Ectodermal cell (in vitro differentiated cells): ENCODE data around the gene MTREX.

Experiments used
- H3K27ac ChIP-seq: 2 replicates; pipeline ENCODE4 v1.7.0; 2013; ENCODE audit warnings: mild to moderate bottlenecking, low read depth, low read length; ENCODE audit not compliant: insufficient read depth, poor library complexity, severe bottlenecking
- H3K27me3 ChIP-seq: 2 replicates; pipeline ENCODE4 v1.7.0; 2013; ENCODE audit warnings: mild to moderate bottlenecking, low read length; ENCODE audit not compliant: insufficient read depth, control insufficient read depth, poor library complexity, severe bottlenecking
- H3K36me3 ChIP-seq: one replicate; pipeline ENCODE4 v1.7.0; 2013; ENCODE audit warnings: low read length; ENCODE audit not compliant: control insufficient read depth, insufficient read depth
- H3K4me1 ChIP-seq: one replicate; pipeline ENCODE4 v1.7.0; 2013; ENCODE audit warnings: low read length; ENCODE audit not compliant: control insufficient read depth, insufficient read depth
- H3K4me3 ChIP-seq: 2 replicates; pipeline ENCODE4 v1.7.0; 2013; ENCODE audit warnings: low read depth, low read length, control low read depth; ENCODE audit not compliant: insufficient read depth
- H3K9me3 ChIP-seq: 2 replicates; pipeline ENCODE4 v1.7.0; 2013; ENCODE audit warnings: mild to moderate bottlenecking, low read length, moderate library complexity; ENCODE audit not compliant: control insufficient read depth
- WGBS, 2 experiments: methylation state at CpG; one replicate each; pipeline ENCODE4 v1.1.7; 2013; ENCODE audit warnings: missing lambda C conversion rate in 2 of 2; 5-methylcytosine and 5-hydroxymethylcytosine counted together

Gene MTREX

GRCh38 chr5:55392669-55393068 lies 84.9 kb downstream of the MTREX start:
- Histone ChIP-seq H3K27ac (no peak overlapping the region), H3K4me1 (no peaks in the 10 kb centered on the region), H3K27me3 (no peaks in the 10 kb centered on the region), H3K36me3 (peaks cover 25% of the 10 kb centered on the region), H3K9me3 (peaks cover 3% of the 10 kb centered on the region), H3K4me3 (no peak overlapping the region)
- WGBS, 2 experiments = 89 to 93% methylated on average over 1 of the region's 1 CpG

DNA sequence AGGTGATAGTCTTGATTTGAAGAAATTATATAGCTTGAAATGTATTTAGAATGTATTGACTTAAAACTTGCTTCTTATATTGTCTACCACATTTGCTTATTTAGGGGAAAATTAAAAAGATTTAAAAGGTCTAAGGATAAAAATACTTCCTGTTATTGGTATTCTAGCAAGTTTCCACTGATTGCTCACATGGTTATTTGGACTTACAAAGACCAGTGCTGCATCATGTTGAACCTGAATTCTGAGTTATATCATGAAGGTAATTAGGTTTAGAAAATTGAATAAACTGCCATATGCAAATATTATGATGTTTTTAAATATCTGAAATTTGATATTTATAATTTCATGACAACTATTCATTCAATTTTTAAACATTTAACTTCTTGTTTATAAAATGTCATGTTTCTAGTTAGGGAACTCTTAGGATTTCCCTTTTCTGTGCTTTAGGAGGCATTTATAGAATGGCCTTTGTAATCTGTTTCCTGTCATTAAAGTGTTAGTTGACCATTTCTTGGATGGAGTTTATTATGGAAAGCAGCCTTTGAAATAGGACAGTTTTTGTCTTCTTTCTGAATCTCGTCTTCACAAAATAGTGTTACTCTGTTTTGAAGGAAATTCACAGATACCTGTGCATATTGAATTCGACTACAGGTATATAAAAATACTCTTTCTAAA lies 85.8 kb downstream of the MTREX start:
- Histone ChIP-seq H3K36me3 (peaks cover 25% of the 10 kb centered on the region), H3K4me1 (no peaks in the 10 kb centered on the region), H3K9me3 (peaks cover 3% of the 10 kb centered on the region), H3K27me3 (no peaks in the 10 kb centered on the region), H3K4me3 (no peak overlapping the region), H3K27ac (no peak overlapping the region)
- WGBS, 2 experiments = no CpG with 5 or more reads among the region's 2 CpGs

DNA sequence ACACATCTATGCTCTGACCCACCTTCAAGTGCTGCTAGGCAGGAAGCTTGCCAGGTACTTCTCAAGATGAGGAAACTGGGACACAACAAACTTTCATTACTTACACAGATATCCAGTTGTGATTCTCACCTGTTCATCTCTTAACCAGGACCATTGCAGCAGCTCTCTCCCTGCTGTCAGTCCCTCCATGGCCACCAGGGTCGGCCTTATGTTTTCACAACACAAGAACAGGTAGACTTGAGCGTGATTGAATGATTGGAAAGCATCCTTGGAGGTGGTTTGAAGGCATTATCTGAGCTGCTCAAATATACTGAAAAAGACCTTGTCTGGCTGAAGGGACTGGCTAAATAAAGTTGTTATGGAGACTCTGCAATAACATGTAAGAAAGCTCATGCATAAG lies 94.4 kb downstream of the MTREX start:
- no peak overlapping the region for H3K27ac ChIP-seq
- no peak overlapping the region for H3K4me3 ChIP-seq
- H3K27me3 ChIP-seq = no peaks in the 10 kb centered on the region
- H3K9me3 ChIP-seq = no peaks in the 10 kb centered on the region
- H3K4me1 ChIP-seq = no peaks in the 10 kb centered on the region
- WGBS, 2 experiments = 50% methylated on average over 2 of the region's 2 CpGs
- H3K36me3 ChIP-seq = peaks cover 15% of the 10 kb centered on the region

DNA sequence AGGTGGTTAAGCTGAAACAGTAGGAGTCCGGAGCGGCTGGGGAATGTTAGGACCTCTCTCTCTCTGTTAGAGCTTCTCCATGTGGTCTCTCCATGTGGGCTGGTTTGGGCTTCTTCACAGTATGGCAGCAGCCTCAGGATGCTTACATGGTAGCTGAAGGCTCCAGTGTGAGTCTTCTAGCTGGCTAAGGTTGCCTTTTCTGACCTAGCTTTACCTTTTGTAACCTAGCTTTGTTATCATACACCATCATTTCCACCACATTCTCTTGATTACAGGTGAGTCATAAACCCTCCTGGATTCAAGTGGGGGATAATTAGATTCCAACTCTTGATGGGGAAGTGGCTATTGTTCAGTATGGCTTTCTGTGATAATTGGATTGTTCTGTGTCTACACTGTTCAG lies 98.5 kb downstream of the MTREX start:
- Histone ChIP-seq H3K4me1 (no peaks in the 10 kb centered on the region), H3K27me3 (no peaks in the 10 kb centered on the region), H3K4me3 (no peak overlapping the region), H3K9me3 (no peaks in the 10 kb centered on the region), H3K27ac (no peak overlapping the region), H3K36me3 (peaks cover 13% of the 10 kb centered on the region)
- WGBS, 2 experiments = 85 to 89% methylated on average over 2 of the region's 2 CpGs

DNA sequence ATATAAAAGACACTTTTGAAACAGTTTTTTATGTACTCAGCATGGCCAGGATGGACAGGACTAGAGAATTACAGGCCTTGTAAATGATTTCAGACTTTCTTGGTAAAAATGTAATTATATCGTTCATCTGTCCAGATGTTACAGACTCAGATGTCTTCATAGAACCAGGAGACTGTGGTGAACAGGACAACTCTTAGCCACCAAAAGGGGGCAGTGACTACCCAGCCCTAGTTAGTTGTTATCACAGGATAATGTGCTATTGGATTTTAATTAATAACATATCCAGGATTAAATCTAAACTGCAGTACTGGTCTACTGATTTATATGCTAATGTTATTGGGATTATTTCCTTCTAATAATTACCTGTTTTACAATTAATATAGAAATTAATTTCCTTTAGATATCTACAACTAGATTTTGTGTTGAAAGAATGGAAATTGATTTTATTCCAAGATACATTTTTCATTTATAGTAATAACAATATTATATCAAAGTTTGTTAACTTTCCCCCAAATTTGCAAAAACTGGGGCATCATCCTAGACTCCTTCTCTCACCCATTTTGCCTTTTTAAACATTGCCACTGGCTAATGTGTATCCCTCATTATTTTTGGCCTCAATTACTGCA lies 99.4 kb downstream of the MTREX start:
- H3K4me3 ChIP-seq = no peak overlapping the region
- no peaks in the 10 kb centered on the region for H3K4me1 ChIP-seq
- no peaks in the 10 kb centered on the region for H3K9me3 ChIP-seq
- H3K27me3 ChIP-seq = no peaks in the 10 kb centered on the region
- H3K27ac ChIP-seq = no peak overlapping the region
- WGBS, 2 experiments = 91 to 93% methylated on average over 1 of the region's 1 CpG
- peaks cover 8% of the 10 kb centered on the region for H3K36me3 ChIP-seq

- Histone ChIP-seq H3K4me1 (no peaks in the 10 kb centered on the region), H3K9me3 (no peaks in the 10 kb centered on the region), H3K36me3 (peaks cover 5% of the 10 kb centered on the region), H3K27ac (no peak overlapping the region), H3K4me3 (no peak overlapping the region), H3K27me3 (no peaks in the 10 kb centered on the region)
- 92 to 94% methylated on average over 3 of the region's 3 CpGs for WGBS, 2 experiments
These were observed 100.2 kb downstream of the MTREX start for GRCh38 chr5:55407984-55408383.

- H3K4me1 ChIP-seq = no peaks in the 10 kb centered on the region
- 100% methylated on average over 1 of the region's 1 CpG for WGBS, 2 experiments
- H3K27ac ChIP-seq = no peak overlapping the region
- peaks cover 5% of the 10 kb centered on the region for H3K36me3 ChIP-seq
- no peaks in the 10 kb centered on the region for H3K27me3 ChIP-seq
- H3K9me3 ChIP-seq = no peaks in the 10 kb centered on the region
- H3K4me3 ChIP-seq = no peak overlapping the region
These were observed 102.0 kb downstream of the MTREX start for GRCh38 chr5:55409775-55410174.

DNA sequence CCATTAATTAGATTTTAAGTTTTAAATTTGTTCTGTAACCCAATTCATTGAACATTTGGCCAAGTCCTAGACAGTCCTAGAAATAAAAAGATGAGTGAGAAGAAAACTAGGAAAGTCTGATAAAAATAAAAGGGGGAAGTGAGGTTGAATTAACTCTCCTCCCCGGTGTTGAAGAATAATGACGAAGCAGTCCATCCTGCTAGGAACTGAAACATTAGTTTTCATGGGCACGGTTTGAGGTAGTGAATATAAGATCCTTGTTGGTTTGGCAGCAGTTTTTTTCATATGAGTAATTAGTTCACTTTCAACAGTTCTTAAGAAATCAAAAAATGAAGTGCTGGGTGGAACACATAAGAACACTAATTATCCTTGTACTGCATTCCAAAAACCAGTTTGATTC lies 103.1 kb downstream of the MTREX start:
- Histone ChIP-seq H3K9me3 (no peaks in the 10 kb centered on the region), H3K36me3 (peaks cover 5% of the 10 kb centered on the region)
- whole genome bisulfite sequencing, 2 experiments = 94 to 98% methylated on average over 3 of the region's 3 CpGs

GRCh38 chr5:55411876-55412275 lies 104.1 kb downstream of the MTREX start:
- no peak overlapping the region for H3K27ac ChIP-seq
- no peaks in the 10 kb centered on the region for H3K27me3 ChIP-seq
- H3K4me1 ChIP-seq = no peaks in the 10 kb centered on the region
- H3K4me3 ChIP-seq = no peak overlapping the region
- no peaks in the 10 kb centered on the region for H3K36me3 ChIP-seq
- H3K9me3 ChIP-seq = no peaks in the 10 kb centered on the region
- no CpG with 5 or more reads among the region's 1 CpG for WGBS, 2 experiments

More for the DNA sequence above, 103.1 kb downstream of the MTREX start:
- no peak overlapping the region for H3K4me3 ChIP-seq
- H3K27me3 ChIP-seq = no peaks in the 10 kb centered on the region
- H3K4me1 ChIP-seq = no peaks in the 10 kb centered on the region
- H3K27ac ChIP-seq = no peak overlapping the region

DNA sequence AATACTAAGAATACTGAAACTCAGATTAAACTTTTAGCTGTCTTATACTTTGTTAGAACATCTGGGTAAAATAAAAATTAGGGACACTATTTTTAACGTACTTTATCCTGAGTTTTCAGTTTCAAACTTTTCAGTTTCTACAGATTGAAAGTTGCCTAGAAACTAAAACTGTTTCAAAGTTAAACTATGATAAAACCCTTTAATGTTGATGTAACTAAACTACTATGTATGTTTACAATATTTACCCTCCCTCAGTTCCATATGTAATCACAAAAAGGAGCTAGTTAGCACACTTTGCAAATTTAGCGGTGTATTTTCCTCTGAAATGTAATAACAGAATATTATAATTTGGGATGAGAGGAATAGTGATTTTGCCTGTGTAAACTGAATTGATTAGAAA lies 105.9 kb downstream of the MTREX start:
- Histone ChIP-seq H3K4me1 (no peaks in the 10 kb centered on the region), H3K9me3 (no peaks in the 10 kb centered on the region), H3K36me3 (no peaks in the 10 kb centered on the region), H3K4me3 (no peak overlapping the region), H3K27ac (no peak overlapping the region), H3K27me3 (no peaks in the 10 kb centered on the region)
- WGBS, 2 experiments = 100% methylated on average over 1 to 2 of the region's 2 CpGs
